Lower lobe of right lung (tissue), 2 donors: ENCODE data around the gene FBXO3. TPM values are rescaled to one million over a fixed set of nuclear protein-coding genes. Genes with fewer than 3 reads are reported as not detected.

Experiments used
- ATAC-seq, 2 donors: fragments of 200-7000 bp; cut with Tn5 transposase; one replicate each; pipeline ENCODE4 v1.9.1; 2020 to 2022; ENCODE audit warnings: mild to moderate bottlenecking in 2 of 2, moderate library complexity in 2 of 2
- DNase-seq: peaks from one replicate; pipeline ENCODE4 v3.0.0-alpha.2; 2020
- H3K27ac ChIP-seq: fragments of 200-600 bp; one replicate; pipeline ENCODE4 v1.8.0; 2022
- H3K27me3 ChIP-seq: fragments of 200-600 bp; one replicate; pipeline ENCODE4 v1.8.0; 2022; ENCODE audit warnings: low read depth
- H3K36me3 ChIP-seq: fragments of 200-600 bp; one replicate; pipeline ENCODE4 v1.8.0; 2022; ENCODE audit warnings: mild to moderate bottlenecking
- H3K4me1 ChIP-seq: fragments of 200-600 bp; one replicate; pipeline ENCODE4 v1.8.0; 2022
- H3K4me3 ChIP-seq: fragments of 200-600 bp; one replicate; pipeline ENCODE4 v1.8.0; 2022; ENCODE audit warnings: mild to moderate bottlenecking
- H3K9me3 ChIP-seq: fragments of 200-600 bp; one replicate; pipeline ENCODE4 v1.8.0; 2022
- CTCF ChIP-seq: fragments of 200-600 bp; IDR thresholded peaks from one replicate; pipeline ENCODE4 v1.8.0; 2022; ENCODE audit warnings: antibody characterized with exemption, mild to moderate bottlenecking
- intact Hi-C: fragments of 100-400 bp; cut with DNase I; formaldehyde crosslinking; loops from one replicate; pipeline ENCODE4 v1.11.0; 2022
- total RNA-seq: library from RNA; stranded (reverse); fragmentation: NEBNext Ultra II Directional; extraction: Animal tissue kit (Norgen Biotek cat#: 25700); gene quantifications from one replicate; pipeline ENCODE4 v1.2.1, GENCODE V29; 2021
- donor health status: DM: no; HTN: yes; CAD: no; lungs with severe emphysema.

Gene FBXO3
- total RNA-seq, 1 donor from 2014 or later: 32.6 TPM

- H3K27ac ChIP-seq: no peak overlapping the region
Measured at GRCh38 chr11:33770236-33770635, 4.1 kb downstream of the FBXO3 start.

DNA sequence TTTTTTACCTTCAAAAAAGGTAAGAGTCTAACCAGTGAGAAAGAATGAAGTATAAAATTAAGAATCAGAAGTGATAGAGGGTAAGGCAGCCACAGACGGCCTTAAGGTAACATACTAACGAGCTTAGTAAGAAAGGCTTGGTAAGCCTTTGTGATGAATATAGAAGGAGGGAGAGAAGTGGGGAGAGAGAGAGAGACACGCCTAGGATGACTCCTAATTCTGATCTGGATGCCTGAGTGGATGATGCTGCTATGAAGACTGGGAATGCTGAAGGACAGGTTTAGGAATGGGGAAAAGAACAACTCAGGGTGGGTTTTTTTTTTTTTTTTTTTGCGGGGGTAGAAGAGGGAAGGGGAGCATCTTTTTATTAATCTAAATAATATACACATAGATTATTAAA lies 4.8 kb downstream of the FBXO3 start:
- intact Hi-C loops: no loop called here
- H3K36me3 ChIP-seq: peaks cover 61% of the 10 kb centered on the region

More at GRCh38 chr11:33770236-33770635, 4.1 kb downstream of the FBXO3 start:
- DNase-seq (no peak), ATAC-seq (no peak)
- H3K4me3 ChIP-seq: no peak overlapping the region
- TF ChIP-seq CTCF: no peak
- intact Hi-C loops: no loop called here
- peaks cover 19% of the 10 kb centered on the region for H3K4me1 ChIP-seq
- H3K9me3 ChIP-seq: no peaks in the 10 kb centered on the region
- H3K36me3 ChIP-seq: peaks cover 54% of the 10 kb centered on the region
- no peaks in the 10 kb centered on the region for H3K27me3 ChIP-seq

GRCh38 chr11:33767624-33768023 lies 6.7 kb downstream of the FBXO3 start:
- intact Hi-C loops: no loop called here
- no peaks in the 10 kb centered on the region for H3K9me3 ChIP-seq
- H3K27me3 ChIP-seq: no peaks in the 10 kb centered on the region
- no peak for ATAC-seq
- H3K4me1 ChIP-seq: peaks cover 6% of the 10 kb centered on the region
- no peak for TF ChIP-seq CTCF
- H3K36me3 ChIP-seq: peaks cover 77% of the 10 kb centered on the region
- no peak for DNase-seq
- no peak overlapping the region for H3K27ac ChIP-seq
- no peak overlapping the region for H3K4me3 ChIP-seq

More for the DNA sequence above, 4.8 kb downstream of the FBXO3 start:
- Histone ChIP-seq H3K4me3 (no peak overlapping the region), H3K4me1 (peaks cover 16% of the 10 kb centered on the region), H3K27me3 (no peaks in the 10 kb centered on the region), H3K27ac (no peak overlapping the region), H3K9me3 (no peaks in the 10 kb centered on the region)
- ATAC-seq (no peak), DNase-seq (no peak)
- TF ChIP-seq CTCF: no peak

DNA sequence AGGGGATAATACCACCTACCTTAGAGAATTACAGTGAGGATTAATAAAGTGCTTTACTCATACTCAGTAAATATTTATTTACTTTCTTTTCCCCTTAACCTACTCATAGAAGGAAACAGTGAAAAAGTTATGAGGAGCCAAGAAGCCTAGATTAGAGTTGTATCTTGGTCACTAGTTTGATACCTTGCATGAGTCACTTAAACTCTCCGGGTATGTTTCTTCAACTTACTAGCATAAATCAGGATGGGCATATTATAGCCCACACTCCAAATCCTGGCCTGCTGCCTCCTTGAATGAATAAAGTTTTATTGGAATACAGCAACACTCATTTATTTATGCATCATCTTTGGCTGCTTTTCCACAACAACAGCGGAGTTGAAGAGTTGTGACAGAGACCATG lies 8.2 kb downstream of the FBXO3 start:
- no peak for DNase-seq
- Histone ChIP-seq H3K9me3 (no peaks in the 10 kb centered on the region), H3K36me3 (peaks cover 85% of the 10 kb centered on the region), H3K27me3 (no peaks in the 10 kb centered on the region), H3K4me3 (no peak overlapping the region), H3K4me1 (no peaks in the 10 kb centered on the region), H3K27ac (no peak overlapping the region)
- ATAC-seq: no peak
- intact Hi-C loops: no loop called here
- no peak for TF ChIP-seq CTCF

DNA sequence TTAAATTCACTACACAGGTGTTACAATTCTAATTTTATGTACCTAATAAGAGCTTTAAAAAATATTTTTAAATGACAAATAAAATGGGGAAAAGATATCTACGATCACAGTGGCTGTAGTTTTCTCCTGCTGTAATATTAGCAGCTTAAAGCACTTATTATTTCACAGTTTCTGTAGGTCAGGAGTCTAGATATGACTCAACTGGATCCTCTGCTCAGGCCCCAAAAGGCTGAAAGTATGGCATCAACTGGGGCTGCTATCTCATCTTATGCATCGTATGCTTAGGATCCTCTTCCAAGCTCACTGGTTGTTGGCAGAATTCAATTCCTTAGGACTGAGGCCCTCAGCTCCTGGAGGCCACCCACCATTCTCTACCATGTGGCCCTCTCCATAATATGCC lies 12.8 kb downstream of the FBXO3 start:
- ATAC-seq (no peak), DNase-seq (no peak)
- H3K36me3 ChIP-seq: peaks cover 90% of the 10 kb centered on the region
- H3K27me3 ChIP-seq: no peaks in the 10 kb centered on the region
- H3K9me3 ChIP-seq: no peaks in the 10 kb centered on the region
- intact Hi-C loops: no loop called here
- H3K4me1 ChIP-seq: no peaks in the 10 kb centered on the region
- no peak overlapping the region for H3K4me3 ChIP-seq
- no peak for TF ChIP-seq CTCF
- H3K27ac ChIP-seq: no peak overlapping the region
